CD4-positive, alpha-beta T cell (primary cell): ENCODE data around the gene RPL39L. TPM values are rescaled to one million over a fixed set of nuclear protein-coding genes. Genes with fewer than 3 reads are reported as not detected.

Experiments
- ATAC-seq: fragments of 200-7000 bp; cut with Tn5 transposase; one replicate; pipeline ENCODE4 v1.10.0; 2022; ENCODE audit warnings: mild to moderate bottlenecking; ENCODE audit not compliant: poor library complexity
- CTCF ChIA-PET: fragments of 350-600 bp; sonication (Branson Sonifier 250); formaldehyde crosslinking; loops from one replicate; lab custom pipeline; 2021; ENCODE audit warnings: antibody characterized with exemption, inconsistent platforms; lab: Charles Lee
- POLR2A ChIA-PET: fragments of 350-600 bp; sonication (Branson Sonifier 250); formaldehyde crosslinking; loops from one replicate; lab custom pipeline; 2021; ENCODE audit warnings: antibody characterized with exemption, inconsistent platforms; lab: Charles Lee
- DNase-seq, 14 experiments: peaks; one replicate each; pipeline ENCODE4 v3.0.0-alpha.2; 2013 to 2020; ENCODE audit warnings: mixed read lengths in 2 of 14
- H3K27ac ChIP-seq, 2 donors: one replicate each; pipeline versions ENCODE4 v1.5.1 to v1.7.0; 2013; ENCODE audit warnings: low read length in 2 of 2, low read depth in 1 of 2, mild to moderate bottlenecking in 1 of 2
- H3K27me3 ChIP-seq, 2 experiments: 1 replicate in 1 of 2; 2 replicates in 1 of 2; pipeline versions ENCODE4 v1.6.1 to v1.7.0; 2013; ENCODE audit warnings: low read length in 2 of 2, control low read depth in 1 of 2, mild to moderate bottlenecking in 1 of 2, moderate library complexity in 1 of 2; ENCODE audit not compliant: insufficient read depth in 2 of 2, control insufficient read depth in 1 of 2
- H3K36me3 ChIP-seq: one replicate; pipeline ENCODE4 v1.6.1; 2013; ENCODE audit warnings: low read length, control low read depth; ENCODE audit not compliant: insufficient read depth
- H3K4me1 ChIP-seq: one replicate; pipeline ENCODE4 v1.6.1; 2013; ENCODE audit warnings: low read length, control low read depth; ENCODE audit not compliant: insufficient read depth
- H3K4me3 ChIP-seq: one replicate; pipeline ENCODE4 v1.5.1; 2013; ENCODE audit warnings: mild to moderate bottlenecking, low read length, moderate library complexity
- H3K9me3 ChIP-seq, 2 experiments: 1 replicate in 1 of 2; 2 replicates in 1 of 2; pipeline versions ENCODE4 v1.6.1 to v1.7.0; 2013; ENCODE audit warnings: low read length in 2 of 2, mild to moderate bottlenecking in 2 of 2, control low read depth in 1 of 2, moderate library complexity in 1 of 2; ENCODE audit not compliant: control insufficient read depth in 1 of 2, insufficient read depth in 1 of 2
- H3K27ac Mint-ChIP-seq: one replicate; pipeline ENCODE4 v1.8.0; 2020; ENCODE audit warnings: mixed read lengths
- H3K27me3 Mint-ChIP-seq: one replicate; pipeline ENCODE4 v1.8.0; 2021; ENCODE audit warnings: mixed read lengths
- H3K36me3 Mint-ChIP-seq: one replicate; pipeline ENCODE4 v1.8.0; 2021; ENCODE audit warnings: low read depth, mixed read lengths
- H3K4me1 Mint-ChIP-seq: one replicate; pipeline ENCODE4 v1.8.0; 2021; ENCODE audit warnings: low read depth, mixed read lengths
- H3K4me3 Mint-ChIP-seq: one replicate; pipeline ENCODE4 v1.8.0; 2020; ENCODE audit warnings: mild to moderate bottlenecking, mixed read lengths
- H3K9me3 Mint-ChIP-seq: one replicate; pipeline ENCODE4 v1.8.0; 2020; ENCODE audit warnings: mixed read lengths
- intact Hi-C, 2 experiments: fragments of 100-400 bp; cut with DNase I in 1 of 2; cut with micrococcal nuclease in 1 of 2; formaldehyde crosslinking; loops; one replicate each; pipeline versions ENCODE4 v1.15.1 to v1.9.0; 2023 to 2025; cut with DNase I, micrococcal nuclease
- total RNA-seq, 174 experiments: library from RNA in 2 of 174; stranded (reverse) in 2 of 174; gene quantifications; one replicate each; pipeline ENCODE4 v1.2.3 and lab custom pipeline; 2021 to 2026
- TF ChIP-seq, protein P1 (sequence below): fragments of 200-600 bp; IDR thresholded peaks from one replicate; pipeline ENCODE4 v1.8.0; 2022; ENCODE audit warnings: antibody characterized with exemption, mild to moderate bottlenecking

The RPL39L gene
- total RNA-seq, 2 experiments from 2014 or later, result 1.1 to 1.7 TPM

DNA sequence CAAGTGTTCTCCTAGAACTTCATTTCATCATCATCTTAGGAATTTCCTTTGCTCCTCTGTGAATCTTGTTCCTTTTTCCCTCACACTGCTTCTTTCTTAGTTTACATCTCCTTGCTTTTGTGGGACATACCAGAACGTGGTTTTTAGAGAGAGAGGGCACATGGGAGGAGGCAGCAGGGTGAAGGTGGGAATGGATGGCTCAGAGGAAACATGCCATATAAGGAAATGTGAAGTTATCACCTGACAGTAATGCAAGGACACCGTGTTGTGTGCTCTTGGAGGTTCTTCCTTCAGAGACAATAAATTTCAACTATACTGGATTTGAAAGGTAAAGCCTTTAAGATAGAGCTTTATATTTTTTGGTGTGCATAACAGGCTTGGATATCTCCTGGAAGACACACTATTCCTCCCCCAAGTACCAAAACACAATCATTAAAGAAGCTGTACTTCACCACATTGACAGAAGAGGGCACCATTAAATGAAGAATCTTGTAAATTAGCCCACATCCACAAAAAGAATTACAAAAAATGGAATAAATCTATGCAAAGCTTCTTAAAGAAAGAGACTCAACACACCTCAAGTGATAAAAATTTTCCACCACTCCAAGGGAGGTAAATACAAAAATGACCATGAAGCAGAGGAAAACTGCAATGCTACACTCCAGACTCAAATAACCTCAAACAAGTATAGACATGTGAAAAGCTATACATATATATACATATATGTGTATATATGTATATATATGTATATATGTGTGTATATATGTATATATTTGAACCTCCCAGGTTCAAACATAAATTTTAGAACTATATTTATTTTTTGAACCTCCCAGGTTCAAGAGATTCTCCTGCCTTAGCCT, 26.1 kb downstream of the RPL39L start:
- ATAC-seq (peak; percentile 63), DNase-seq (peak in 3 of 14 experiments; percentile 58 to 72 (median 68))
- no peaks in the 10 kb centered on the region for H3K9me3 ChIP-seq
- H3K4me1 Mint-ChIP-seq, result peaks cover 8% of the 10 kb centered on the region
- H3K27ac ChIP-seq, result no peak overlapping the region
- TF ChIP-seq, protein P1, sequence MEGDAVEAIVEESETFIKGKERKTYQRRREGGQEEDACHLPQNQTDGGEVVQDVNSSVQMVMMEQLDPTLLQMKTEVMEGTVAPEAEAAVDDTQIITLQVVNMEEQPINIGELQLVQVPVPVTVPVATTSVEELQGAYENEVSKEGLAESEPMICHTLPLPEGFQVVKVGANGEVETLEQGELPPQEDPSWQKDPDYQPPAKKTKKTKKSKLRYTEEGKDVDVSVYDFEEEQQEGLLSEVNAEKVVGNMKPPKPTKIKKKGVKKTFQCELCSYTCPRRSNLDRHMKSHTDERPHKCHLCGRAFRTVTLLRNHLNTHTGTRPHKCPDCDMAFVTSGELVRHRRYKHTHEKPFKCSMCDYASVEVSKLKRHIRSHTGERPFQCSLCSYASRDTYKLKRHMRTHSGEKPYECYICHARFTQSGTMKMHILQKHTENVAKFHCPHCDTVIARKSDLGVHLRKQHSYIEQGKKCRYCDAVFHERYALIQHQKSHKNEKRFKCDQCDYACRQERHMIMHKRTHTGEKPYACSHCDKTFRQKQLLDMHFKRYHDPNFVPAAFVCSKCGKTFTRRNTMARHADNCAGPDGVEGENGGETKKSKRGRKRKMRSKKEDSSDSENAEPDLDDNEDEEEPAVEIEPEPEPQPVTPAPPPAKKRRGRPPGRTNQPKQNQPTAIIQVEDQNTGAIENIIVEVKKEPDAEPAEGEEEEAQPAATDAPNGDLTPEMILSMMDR, result peak; percentile 86
- no peaks in the 10 kb centered on the region for H3K36me3 Mint-ChIP-seq
- no peak overlapping the region for H3K4me3 Mint-ChIP-seq
- peaks cover 2% of the 10 kb centered on the region for H3K4me1 ChIP-seq
- POLR2A ChIA-PET, result interaction anchor here (0.6 to 2.5 kb wide), 14 partner anchors 16 to 330 kb away, joined by 3 to 24 read pairs (median 4); partner anchors contain the start of genes EIF4A2 and RPL39L
- CTCF ChIA-PET, result interaction anchor here (0.7 to 5.2 kb wide), 17 partner anchors 12 to 524 kb away, joined by 3 to 64 read pairs (median 3); partner anchors contain the start of gene RPL39L
- H3K27me3 Mint-ChIP-seq, result no peaks in the 10 kb centered on the region
- no peaks in the 10 kb centered on the region for H3K27me3 ChIP-seq
- no peak overlapping the region for H3K4me3 ChIP-seq
- H3K27ac Mint-ChIP-seq, result no peak overlapping the region
- intact Hi-C loops, result loop anchor here (1.0 to 5.0 kb wide), 2 partner anchors 52 to 261 kb away; no protein-coding TSS in a partner anchor
- no peaks in the 10 kb centered on the region for H3K9me3 Mint-ChIP-seq
- H3K36me3 ChIP-seq, result no peaks in the 10 kb centered on the region

DNA sequence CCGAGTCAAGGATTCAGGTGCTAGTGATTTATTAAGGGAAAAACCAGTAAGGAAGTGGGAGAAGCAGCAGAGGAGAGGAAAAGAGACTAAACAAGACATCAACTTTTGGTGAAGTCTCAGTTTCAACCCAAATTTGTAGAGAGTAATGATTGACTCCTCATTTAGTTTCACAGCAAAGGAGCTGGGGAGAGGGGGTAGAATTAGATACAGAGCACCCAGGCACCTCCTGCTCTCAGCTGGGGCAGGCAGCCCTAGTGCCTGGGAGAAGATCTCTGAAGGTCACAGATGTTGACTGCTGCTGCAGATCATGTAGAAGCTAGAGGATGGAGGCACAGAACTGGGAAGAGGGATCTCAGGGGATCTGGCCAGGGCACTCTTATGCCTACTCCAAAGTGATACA, 29.1 kb downstream of the RPL39L start:
- H3K27ac ChIP-seq, result no peak overlapping the region
- intact Hi-C loops, result loop anchor here in 1 of 2 experiments (5.0 kb wide), 1 partner anchor 258 kb away; no protein-coding TSS in a partner anchor
- no peaks in the 10 kb centered on the region for H3K27me3 ChIP-seq
- no peak overlapping the region for H3K4me3 ChIP-seq
- no peak overlapping the region for H3K4me3 Mint-ChIP-seq
- POLR2A ChIA-PET, result no interaction called here
- TF ChIP-seq, protein P1, result no peak
- H3K4me1 ChIP-seq, result peaks cover 2% of the 10 kb centered on the region
- H3K36me3 Mint-ChIP-seq, result no peaks in the 10 kb centered on the region
- H3K27ac Mint-ChIP-seq, result no peak overlapping the region
- no peaks in the 10 kb centered on the region for H3K9me3 Mint-ChIP-seq
- ATAC-seq (no peak), DNase-seq (no peak)
- H3K9me3 ChIP-seq, result no peaks in the 10 kb centered on the region
- CTCF ChIA-PET, result interaction anchor here (1.1 kb wide), 1 partner anchor 261 kb away, joined by 3 read pairs; no protein-coding TSS in a partner anchor
- H3K27me3 Mint-ChIP-seq, result no peaks in the 10 kb centered on the region
- H3K36me3 ChIP-seq, result no peaks in the 10 kb centered on the region
- peaks cover 8% of the 10 kb centered on the region for H3K4me1 Mint-ChIP-seq

DNA sequence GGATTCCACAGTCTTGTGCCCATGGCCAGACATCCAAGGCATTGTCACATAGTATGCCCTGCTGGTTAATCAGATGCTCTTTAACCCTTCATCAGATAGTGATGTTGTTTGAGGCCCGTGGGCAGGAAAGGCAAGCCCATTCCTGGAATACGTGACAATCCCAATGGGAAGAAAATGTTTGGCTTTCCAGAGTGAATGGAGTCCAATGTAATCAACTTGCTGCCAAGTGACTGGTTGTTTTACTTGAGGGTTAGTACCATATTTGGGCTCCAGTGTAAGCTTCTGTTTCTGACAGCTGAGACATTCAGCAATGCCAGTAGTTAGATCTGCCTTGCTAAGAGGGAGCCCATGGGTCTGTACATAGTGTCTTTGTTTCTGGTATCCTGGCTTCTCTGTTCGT, 31.3 kb downstream of the RPL39L start:
- DNase-seq, result no peak
- TF ChIP-seq, protein P1, result no peak
- H3K4me1 ChIP-seq, result peaks cover 2% of the 10 kb centered on the region
- no peaks in the 10 kb centered on the region for H3K9me3 ChIP-seq
- H3K27ac ChIP-seq, result no peak overlapping the region
- CTCF ChIA-PET, result interaction anchor here (1.1 kb wide), 1 partner anchor 57 kb away, joined by 3 read pairs; no protein-coding TSS in a partner anchor
- ATAC-seq, result no peak
- POLR2A ChIA-PET, result interaction anchor here (1.4 kb wide), 1 partner anchor 80 kb away, joined by 4 read pairs; no protein-coding TSS in a partner anchor
- Mint-ChIP-seq H3K27me3 (no peaks in the 10 kb centered on the region), H3K27ac (no peak overlapping the region), H3K4me3 (no peak overlapping the region), H3K4me1 (peaks cover 11% of the 10 kb centered on the region), H3K36me3 (no peaks in the 10 kb centered on the region), H3K9me3 (no peaks in the 10 kb centered on the region)
- intact Hi-C loops, result no loop called here
- H3K36me3 ChIP-seq, result no peaks in the 10 kb centered on the region
- H3K27me3 ChIP-seq, result no peaks in the 10 kb centered on the region
- no peak overlapping the region for H3K4me3 ChIP-seq
